ENCODE results near the gene KREMEN1.

GRCh38 chr22:29121124-29121523, 48.3 kb downstream of the KREMEN1 start:
- TF ChIP-seq GATA2 (IDR thresholded peaks at IDR 0.05; ENCODE audit: low read depth, low read length) = no peak
- no peak for TF ChIP-seq GATA3 (IDR thresholded peaks at IDR 0.05; ENCODE audit: low read depth, low read length)

Data from SH-SY5Y (cell line).